WTC11 (cell line): Measurements from ENCODE around the gene SPATA19. TPM values are rescaled to one million over a fixed set of nuclear protein-coding genes. Genes with fewer than 3 reads are reported as not detected.

Experiments used
- ATAC-seq: fragments of 200-7000 bp; cut with Tn5 transposase; 2 replicates; pipeline ENCODE4 v1.10.0; 2021; ENCODE audit warnings: mild to moderate bottlenecking, moderate library complexity
- CTCF ChIA-PET: fragments of 300-600 bp; sonication (Branson Sonifier 250); formaldehyde crosslinking; loops from one replicate; lab custom pipeline; 2021; ENCODE audit warnings: antibody characterized with exemption; lab: Charles Lee
- POLR2A ChIA-PET: fragments of 350-600 bp; sonication (Branson Sonifier 250); formaldehyde crosslinking; loops from one replicate; lab custom pipeline; 2021; ENCODE audit warnings: antibody characterized with exemption; lab: Charles Lee
- DNase-seq: peaks from one replicate; pipeline ENCODE4 v3.0.0; 2021; ENCODE audit warnings: low spot score
- H3K27ac Mint-ChIP-seq: 2 replicates; pipeline ENCODE4 v1.8.0; 2021; ENCODE audit warnings: mixed read lengths
- H3K27me3 Mint-ChIP-seq: 2 replicates; pipeline ENCODE4 v1.8.0; 2021; ENCODE audit warnings: low read depth, mild to moderate bottlenecking, moderate library complexity, mixed read lengths
- H3K36me3 Mint-ChIP-seq: 2 replicates; pipeline ENCODE4 v1.8.0; 2021; ENCODE audit warnings: mixed read lengths
- H3K4me1 Mint-ChIP-seq: 2 replicates; pipeline ENCODE4 v1.8.0; 2022; ENCODE audit warnings: mixed read lengths
- H3K4me3 Mint-ChIP-seq: 2 replicates; pipeline ENCODE4 v1.8.0; 2021; ENCODE audit warnings: mild to moderate bottlenecking, moderate library complexity, mixed read lengths
- H3K9me3 Mint-ChIP-seq: 2 replicates; pipeline ENCODE4 v1.8.0; 2021; ENCODE audit warnings: mixed read lengths
- ATF1 ChIP-seq: sonication (generic); formaldehyde crosslinking; IDR thresholded peaks from 2 replicates; pipeline ENCODE4 v1.8.1; 2023; ENCODE audit warnings: mild to moderate bottlenecking, moderate library complexity, missing genetic modification reagents
- CBFB ChIP-seq: sonication (generic); formaldehyde crosslinking; IDR thresholded peaks from 2 replicates; pipeline ENCODE4 v1.8.1; 2022; ENCODE audit warnings: mild to moderate bottlenecking, low read depth, missing genetic modification reagents
- FOXK1 ChIP-seq: sonication (generic); formaldehyde crosslinking; IDR thresholded peaks from 2 replicates; pipeline ENCODE4 v1.8.0; 2022; ENCODE audit warnings: mild to moderate bottlenecking, moderate library complexity, missing genetic modification reagents
- IRF2 ChIP-seq: sonication (generic); formaldehyde crosslinking; IDR thresholded peaks from 2 replicates; pipeline ENCODE4 v1.8.0; 2022; ENCODE audit warnings: low read depth, missing genetic modification reagents, borderline replicate concordance
- JUN ChIP-seq: sonication (generic); formaldehyde crosslinking; IDR thresholded peaks from 2 replicates; pipeline ENCODE4 v1.8.0; 2023; ENCODE audit warnings: mild to moderate bottlenecking, missing genetic modification reagents
- SMAD4 ChIP-seq: sonication (generic); formaldehyde crosslinking; IDR thresholded peaks from 2 replicates; pipeline ENCODE4 v1.8.0; 2022; ENCODE audit warnings: mild to moderate bottlenecking, missing genetic modification reagents
- ZBTB21 ChIP-seq: sonication (generic); formaldehyde crosslinking; IDR thresholded peaks from 2 replicates; pipeline ENCODE4 v1.8.1; 2023; ENCODE audit warnings: mild to moderate bottlenecking, missing genetic modification reagents, borderline replicate concordance
- ZNF121 ChIP-seq: sonication (generic); formaldehyde crosslinking; IDR thresholded peaks from 2 replicates; pipeline ENCODE4 v1.8.0; 2023; ENCODE audit warnings: missing genetic modification reagents
- ZNF138 ChIP-seq: sonication (generic); formaldehyde crosslinking; conservative IDR thresholded peaks from 2 replicates; pipeline ENCODE4 v1.8.1; 2022; ENCODE audit warnings: mild to moderate bottlenecking, moderate library complexity, missing genetic modification reagents
- ZNF219 ChIP-seq: sonication (generic); formaldehyde crosslinking; IDR thresholded peaks from 2 replicates; pipeline ENCODE4 v1.8.0; 2023; ENCODE audit warnings: missing genetic modification reagents, mild to moderate bottlenecking, borderline replicate concordance
- ZNF416 ChIP-seq: fragments of 250-450 bp; sonication (Bioruptor Pico); IDR thresholded peaks from 2 replicates; pipeline ENCODE4 v1.9.0; 2021; ENCODE audit warnings: mild to moderate bottlenecking, inconsistent platforms
- total RNA-seq: library from RNA; stranded (reverse); gene quantifications from 3 replicates; pipeline ENCODE4 v1.2.3, GENCODE V29; 2021
- TF ChIP-seq, protein P1 (sequence below): sonication (generic); formaldehyde crosslinking; IDR thresholded peaks from 2 replicates; pipeline ENCODE4 v1.8.1; 2023; ENCODE audit warnings: mild to moderate bottlenecking, missing genetic modification reagents, borderline replicate concordance
- TF ChIP-seq, protein P2 (sequence below): sonication (generic); formaldehyde crosslinking; conservative IDR thresholded peaks from 2 replicates; pipeline ENCODE4 v1.8.1; 2022; ENCODE audit warnings: mild to moderate bottlenecking, missing genetic modification reagents
- TF ChIP-seq, protein P3 (sequence below): sonication (generic); formaldehyde crosslinking; IDR thresholded peaks from 2 replicates; pipeline ENCODE4 v1.8.0; 2022; ENCODE audit warnings: mild to moderate bottlenecking, missing genetic modification reagents
- TF ChIP-seq, protein P4 (sequence below): sonication (generic); formaldehyde crosslinking; IDR thresholded peaks from 2 replicates; pipeline ENCODE4 v1.8.0; 2022; ENCODE audit warnings: missing genetic modification reagents
- TF ChIP-seq, protein P5 (sequence below): sonication (generic); formaldehyde crosslinking; IDR thresholded peaks from 2 replicates; pipeline ENCODE4 v1.8.1; 2023; ENCODE audit warnings: mild to moderate bottlenecking, missing genetic modification reagents, moderate library complexity
- TF ChIP-seq, protein P6 (sequence below): fragments of 250-450 bp; sonication (Bioruptor Pico); IDR thresholded peaks from 2 replicates; pipeline ENCODE4 v1.9.0; 2021; ENCODE audit warnings: mild to moderate bottlenecking, borderline replicate concordance

The SPATA19 gene
- total RNA-seq, 1 experiment from 2014 or later, result not detected

DNA sequence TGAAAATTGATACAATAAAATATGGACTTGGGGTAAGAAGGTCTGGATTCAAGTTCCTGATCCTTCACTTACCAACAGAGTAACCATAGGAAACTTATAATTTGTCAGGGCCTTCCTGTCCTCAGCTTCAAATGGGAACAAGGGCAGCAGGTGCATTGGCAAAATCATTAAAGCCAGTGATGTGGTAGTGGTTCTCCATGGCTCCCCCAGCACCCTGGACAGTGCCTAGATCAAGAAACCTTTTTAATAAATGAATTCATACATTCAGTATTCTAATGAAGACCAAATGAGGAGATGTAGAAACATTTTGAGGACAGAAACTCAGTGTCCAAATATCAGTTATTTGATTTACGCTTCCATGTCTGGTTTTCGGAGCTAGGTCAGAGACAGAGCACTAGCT is 51.1 kb downstream of the SPATA19 start:
- H3K27ac Mint-ChIP-seq, result no peak overlapping the region
- 0 out of 2 replicates have a peak, but pooled peaks cover 4% of the 10 kb centered on the region for H3K4me1 Mint-ChIP-seq
- peaks cover 20% of the 10 kb centered on the region for H3K9me3 Mint-ChIP-seq
- H3K4me3 Mint-ChIP-seq, result no peak overlapping the region
- H3K27me3 Mint-ChIP-seq, result peaks cover 7% of the 10 kb centered on the region
- DNase-seq (no peak), ATAC-seq (no peak)
- peaks cover 4% of the 10 kb centered on the region for H3K36me3 Mint-ChIP-seq
- TF ChIP-seq, protein P1, sequence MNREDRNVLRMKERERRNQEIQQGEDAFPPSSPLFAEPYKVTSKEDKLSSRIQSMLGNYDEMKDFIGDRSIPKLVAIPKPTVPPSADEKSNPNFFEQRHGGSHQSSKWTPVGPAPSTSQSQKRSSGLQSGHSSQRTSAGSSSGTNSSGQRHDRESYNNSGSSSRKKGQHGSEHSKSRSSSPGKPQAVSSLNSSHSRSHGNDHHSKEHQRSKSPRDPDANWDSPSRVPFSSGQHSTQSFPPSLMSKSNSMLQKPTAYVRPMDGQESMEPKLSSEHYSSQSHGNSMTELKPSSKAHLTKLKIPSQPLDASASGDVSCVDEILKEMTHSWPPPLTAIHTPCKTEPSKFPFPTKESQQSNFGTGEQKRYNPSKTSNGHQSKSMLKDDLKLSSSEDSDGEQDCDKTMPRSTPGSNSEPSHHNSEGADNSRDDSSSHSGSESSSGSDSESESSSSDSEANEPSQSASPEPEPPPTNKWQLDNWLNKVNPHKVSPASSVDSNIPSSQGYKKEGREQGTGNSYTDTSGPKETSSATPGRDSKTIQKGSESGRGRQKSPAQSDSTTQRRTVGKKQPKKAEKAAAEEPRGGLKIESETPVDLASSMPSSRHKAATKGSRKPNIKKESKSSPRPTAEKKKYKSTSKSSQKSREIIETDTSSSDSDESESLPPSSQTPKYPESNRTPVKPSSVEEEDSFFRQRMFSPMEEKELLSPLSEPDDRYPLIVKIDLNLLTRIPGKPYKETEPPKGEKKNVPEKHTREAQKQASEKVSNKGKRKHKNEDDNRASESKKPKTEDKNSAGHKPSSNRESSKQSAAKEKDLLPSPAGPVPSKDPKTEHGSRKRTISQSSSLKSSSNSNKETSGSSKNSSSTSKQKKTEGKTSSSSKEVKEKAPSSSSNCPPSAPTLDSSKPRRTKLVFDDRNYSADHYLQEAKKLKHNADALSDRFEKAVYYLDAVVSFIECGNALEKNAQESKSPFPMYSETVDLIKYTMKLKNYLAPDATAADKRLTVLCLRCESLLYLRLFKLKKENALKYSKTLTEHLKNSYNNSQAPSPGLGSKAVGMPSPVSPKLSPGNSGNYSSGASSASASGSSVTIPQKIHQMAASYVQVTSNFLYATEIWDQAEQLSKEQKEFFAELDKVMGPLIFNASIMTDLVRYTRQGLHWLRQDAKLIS (CRISPR knock-in tag), result no peak
- TF ChIP-seq ZNF138 (CRISPR knock-in tag), result no peak
- TF ChIP-seq, protein P2, sequence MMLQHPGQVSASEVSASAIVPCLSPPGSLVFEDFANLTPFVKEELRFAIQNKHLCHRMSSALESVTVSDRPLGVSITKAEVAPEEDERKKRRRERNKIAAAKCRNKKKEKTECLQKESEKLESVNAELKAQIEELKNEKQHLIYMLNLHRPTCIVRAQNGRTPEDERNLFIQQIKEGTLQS (CRISPR knock-in tag), result no peak
- TF ChIP-seq, protein P3, sequence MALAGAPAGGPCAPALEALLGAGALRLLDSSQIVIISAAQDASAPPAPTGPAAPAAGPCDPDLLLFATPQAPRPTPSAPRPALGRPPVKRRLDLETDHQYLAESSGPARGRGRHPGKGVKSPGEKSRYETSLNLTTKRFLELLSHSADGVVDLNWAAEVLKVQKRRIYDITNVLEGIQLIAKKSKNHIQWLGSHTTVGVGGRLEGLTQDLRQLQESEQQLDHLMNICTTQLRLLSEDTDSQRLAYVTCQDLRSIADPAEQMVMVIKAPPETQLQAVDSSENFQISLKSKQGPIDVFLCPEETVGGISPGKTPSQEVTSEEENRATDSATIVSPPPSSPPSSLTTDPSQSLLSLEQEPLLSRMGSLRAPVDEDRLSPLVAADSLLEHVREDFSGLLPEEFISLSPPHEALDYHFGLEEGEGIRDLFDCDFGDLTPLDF (CRISPR knock-in tag), result no peak
- TF ChIP-seq, protein P4, sequence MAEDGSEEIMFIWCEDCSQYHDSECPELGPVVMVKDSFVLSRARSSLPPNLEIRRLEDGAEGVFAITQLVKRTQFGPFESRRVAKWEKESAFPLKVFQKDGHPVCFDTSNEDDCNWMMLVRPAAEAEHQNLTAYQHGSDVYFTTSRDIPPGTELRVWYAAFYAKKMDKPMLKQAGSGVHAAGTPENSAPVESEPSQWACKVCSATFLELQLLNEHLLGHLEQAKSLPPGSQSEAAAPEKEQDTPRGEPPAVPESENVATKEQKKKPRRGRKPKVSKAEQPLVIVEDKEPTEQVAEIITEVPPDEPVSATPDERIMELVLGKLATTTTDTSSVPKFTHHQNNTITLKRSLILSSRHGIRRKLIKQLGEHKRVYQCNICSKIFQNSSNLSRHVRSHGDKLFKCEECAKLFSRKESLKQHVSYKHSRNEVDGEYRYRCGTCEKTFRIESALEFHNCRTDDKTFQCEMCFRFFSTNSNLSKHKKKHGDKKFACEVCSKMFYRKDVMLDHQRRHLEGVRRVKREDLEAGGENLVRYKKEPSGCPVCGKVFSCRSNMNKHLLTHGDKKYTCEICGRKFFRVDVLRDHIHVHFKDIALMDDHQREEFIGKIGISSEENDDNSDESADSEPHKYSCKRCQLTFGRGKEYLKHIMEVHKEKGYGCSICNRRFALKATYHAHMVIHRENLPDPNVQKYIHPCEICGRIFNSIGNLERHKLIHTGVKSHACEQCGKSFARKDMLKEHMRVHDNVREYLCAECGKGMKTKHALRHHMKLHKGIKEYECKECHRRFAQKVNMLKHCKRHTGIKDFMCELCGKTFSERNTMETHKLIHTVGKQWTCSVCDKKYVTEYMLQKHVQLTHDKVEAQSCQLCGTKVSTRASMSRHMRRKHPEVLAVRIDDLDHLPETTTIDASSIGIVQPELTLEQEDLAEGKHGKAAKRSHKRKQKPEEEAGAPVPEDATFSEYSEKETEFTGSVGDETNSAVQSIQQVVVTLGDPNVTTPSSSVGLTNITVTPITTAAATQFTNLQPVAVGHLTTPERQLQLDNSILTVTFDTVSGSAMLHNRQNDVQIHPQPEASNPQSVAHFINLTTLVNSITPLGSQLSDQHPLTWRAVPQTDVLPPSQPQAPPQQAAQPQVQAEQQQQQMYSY (CRISPR knock-in tag), result no peak
- TF ChIP-seq ZNF416, result no peak
- TF ChIP-seq, protein P5, sequence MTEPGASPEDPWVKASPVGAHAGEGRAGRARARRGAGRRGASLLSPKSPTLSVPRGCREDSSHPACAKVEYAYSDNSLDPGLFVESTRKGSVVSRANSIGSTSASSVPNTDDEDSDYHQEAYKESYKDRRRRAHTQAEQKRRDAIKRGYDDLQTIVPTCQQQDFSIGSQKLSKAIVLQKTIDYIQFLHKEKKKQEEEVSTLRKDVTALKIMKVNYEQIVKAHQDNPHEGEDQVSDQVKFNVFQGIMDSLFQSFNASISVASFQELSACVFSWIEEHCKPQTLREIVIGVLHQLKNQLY (CRISPR knock-in tag), result no peak
- TF ChIP-seq JUN (CRISPR knock-in tag), result no peak
- no peak for TF ChIP-seq ZNF121 (CRISPR knock-in tag)
- TF ChIP-seq SMAD4 (CRISPR knock-in tag), result no peak
- no peak for TF ChIP-seq ATF1 (CRISPR knock-in tag)
- CTCF ChIA-PET, result interaction anchor here (1.5 kb wide), 1 partner anchor 27 kb away, joined by 3 read pairs; no protein-coding TSS in a partner anchor
- POLR2A ChIA-PET, result no interaction called here

DNA sequence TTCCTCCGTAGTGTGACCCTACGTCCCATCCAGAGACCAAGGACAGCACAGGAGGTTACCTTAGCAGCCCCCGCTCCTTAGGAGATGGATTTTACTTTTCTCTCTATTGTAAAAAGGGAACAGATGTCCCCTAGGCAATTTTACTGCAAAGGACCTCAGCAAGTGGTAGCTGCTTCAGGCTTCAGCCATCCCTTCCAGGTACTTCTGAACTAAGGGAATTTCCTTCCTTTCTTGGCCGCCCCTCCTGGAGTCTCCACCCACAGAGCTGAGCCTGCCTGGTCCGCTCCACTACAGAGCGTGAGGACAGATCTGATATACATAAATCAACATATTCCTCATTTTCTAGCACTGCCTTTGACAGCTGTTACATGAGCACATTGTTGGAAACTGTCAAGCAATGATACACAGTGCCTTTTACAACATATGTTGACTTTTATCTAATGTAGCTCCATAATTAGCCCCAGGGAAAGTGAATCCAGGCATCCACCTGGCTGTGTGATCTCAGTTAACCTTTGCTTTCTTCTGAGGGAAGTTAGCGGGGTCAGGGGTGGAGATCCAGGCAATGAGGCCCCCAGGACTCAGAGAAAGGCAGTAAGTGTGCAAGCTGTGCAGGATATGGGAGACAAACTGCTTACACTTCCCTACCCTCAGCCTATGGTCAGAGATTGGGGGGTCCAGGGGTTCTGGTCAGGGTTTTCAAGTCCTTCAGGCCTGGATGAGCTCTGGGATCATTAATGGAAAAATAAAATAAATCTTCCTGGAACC is 51.9 kb downstream of the SPATA19 start:
- no peak overlapping the region for H3K4me3 Mint-ChIP-seq
- CTCF ChIA-PET, result interaction anchor here (1.5 kb wide), 1 partner anchor 28 kb away, joined by 3 read pairs; no protein-coding TSS in a partner anchor
- POLR2A ChIA-PET, result no interaction called here
- peaks cover 4% of the 10 kb centered on the region for H3K36me3 Mint-ChIP-seq
- DNase-seq (no peak), ATAC-seq (no peak; the same call in 1 of the 2 replicates)
- no peak overlapping the region for H3K27ac Mint-ChIP-seq
- H3K4me1 Mint-ChIP-seq, result peaks cover 8% of the 10 kb centered on the region; the same call in 1 of the 2 replicates
- H3K27me3 Mint-ChIP-seq, result peaks cover 11% of the 10 kb centered on the region
- peaks cover 20% of the 10 kb centered on the region for H3K9me3 Mint-ChIP-seq
- no peak for TF ChIP-seq FOXK1
- TF ChIP-seq ZBTB21 (CRISPR knock-in tag), result no peak
- TF ChIP-seq, protein P6, sequence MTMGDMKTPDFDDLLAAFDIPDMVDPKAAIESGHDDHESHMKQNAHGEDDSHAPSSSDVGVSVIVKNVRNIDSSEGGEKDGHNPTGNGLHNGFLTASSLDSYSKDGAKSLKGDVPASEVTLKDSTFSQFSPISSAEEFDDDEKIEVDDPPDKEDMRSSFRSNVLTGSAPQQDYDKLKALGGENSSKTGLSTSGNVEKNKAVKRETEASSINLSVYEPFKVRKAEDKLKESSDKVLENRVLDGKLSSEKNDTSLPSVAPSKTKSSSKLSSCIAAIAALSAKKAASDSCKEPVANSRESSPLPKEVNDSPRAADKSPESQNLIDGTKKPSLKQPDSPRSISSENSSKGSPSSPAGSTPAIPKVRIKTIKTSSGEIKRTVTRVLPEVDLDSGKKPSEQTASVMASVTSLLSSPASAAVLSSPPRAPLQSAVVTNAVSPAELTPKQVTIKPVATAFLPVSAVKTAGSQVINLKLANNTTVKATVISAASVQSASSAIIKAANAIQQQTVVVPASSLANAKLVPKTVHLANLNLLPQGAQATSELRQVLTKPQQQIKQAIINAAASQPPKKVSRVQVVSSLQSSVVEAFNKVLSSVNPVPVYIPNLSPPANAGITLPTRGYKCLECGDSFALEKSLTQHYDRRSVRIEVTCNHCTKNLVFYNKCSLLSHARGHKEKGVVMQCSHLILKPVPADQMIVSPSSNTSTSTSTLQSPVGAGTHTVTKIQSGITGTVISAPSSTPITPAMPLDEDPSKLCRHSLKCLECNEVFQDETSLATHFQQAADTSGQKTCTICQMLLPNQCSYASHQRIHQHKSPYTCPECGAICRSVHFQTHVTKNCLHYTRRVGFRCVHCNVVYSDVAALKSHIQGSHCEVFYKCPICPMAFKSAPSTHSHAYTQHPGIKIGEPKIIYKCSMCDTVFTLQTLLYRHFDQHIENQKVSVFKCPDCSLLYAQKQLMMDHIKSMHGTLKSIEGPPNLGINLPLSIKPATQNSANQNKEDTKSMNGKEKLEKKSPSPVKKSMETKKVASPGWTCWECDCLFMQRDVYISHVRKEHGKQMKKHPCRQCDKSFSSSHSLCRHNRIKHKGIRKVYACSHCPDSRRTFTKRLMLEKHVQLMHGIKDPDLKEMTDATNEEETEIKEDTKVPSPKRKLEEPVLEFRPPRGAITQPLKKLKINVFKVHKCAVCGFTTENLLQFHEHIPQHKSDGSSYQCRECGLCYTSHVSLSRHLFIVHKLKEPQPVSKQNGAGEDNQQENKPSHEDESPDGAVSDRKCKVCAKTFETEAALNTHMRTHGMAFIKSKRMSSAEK (CRISPR knock-in tag), result no peak
- TF ChIP-seq ZNF219, result no peak
- no peak for TF ChIP-seq IRF2 (CRISPR knock-in tag)
- TF ChIP-seq CBFB (CRISPR knock-in tag), result no peak
